Glutamatergic neuron (in vitro differentiated cells): ENCODE measurements around the gene ATP2C2. TPM values are rescaled to one million over a fixed set of nuclear protein-coding genes. Genes with fewer than 3 reads are reported as not detected.
A peak's percentile ranks its signal among the peaks of the same experiment; 100 is the strongest.

Experiments
- DNase-seq: peaks from one replicate; pipeline ENCODE4 v3.0.0; 2022
- H3K27ac Mint-ChIP-seq: one replicate; pipeline ENCODE4 v1.8.0; 2020; ENCODE audit warnings: mild to moderate bottlenecking, mixed read lengths, inconsistent platforms; ENCODE audit not compliant: unreplicated experiment
- H3K27me3 Mint-ChIP-seq: one replicate; pipeline ENCODE4 v1.8.0; 2020; ENCODE audit warnings: mild to moderate bottlenecking, moderate library complexity, mixed read lengths, inconsistent platforms; ENCODE audit not compliant: unreplicated experiment
- H3K36me3 Mint-ChIP-seq: one replicate; pipeline ENCODE4 v1.8.0; 2020; ENCODE audit warnings: mild to moderate bottlenecking, mixed read lengths, inconsistent platforms; ENCODE audit not compliant: unreplicated experiment
- H3K4me1 Mint-ChIP-seq: one replicate; pipeline ENCODE4 v1.8.0; 2020; ENCODE audit warnings: mild to moderate bottlenecking, low read depth, mixed read lengths, inconsistent platforms; ENCODE audit not compliant: unreplicated experiment
- H3K4me3 Mint-ChIP-seq: one replicate; pipeline ENCODE4 v1.8.0; 2020; ENCODE audit warnings: mild to moderate bottlenecking, mixed read lengths, inconsistent platforms; ENCODE audit not compliant: unreplicated experiment
- H3K9me3 Mint-ChIP-seq: one replicate; pipeline ENCODE4 v1.8.0; 2020; ENCODE audit warnings: mild to moderate bottlenecking, moderate library complexity, mixed read lengths, inconsistent platforms; ENCODE audit not compliant: unreplicated experiment
- total RNA-seq: library from RNA; stranded (reverse); fragmentation: NEBNext Ultra II Directional; extraction: Animal tissue kit (Norgen Biotek cat#: 25700); gene quantifications from one replicate; pipeline ENCODE4 v1.2.1, GENCODE V29; 2021; ENCODE audit not compliant: unreplicated experiment
- TF ChIP-seq, protein P1 (sequence below): fragments of 200-600 bp; sonication (generic); IDR thresholded peaks from one replicate; pipeline ENCODE4 v1.5.0; 2021; ENCODE audit not compliant: partially characterized antibody, unreplicated experiment

ATP2C2 gene
- total RNA-seq, 1 donor from 2014 or later = not detected

DNA sequence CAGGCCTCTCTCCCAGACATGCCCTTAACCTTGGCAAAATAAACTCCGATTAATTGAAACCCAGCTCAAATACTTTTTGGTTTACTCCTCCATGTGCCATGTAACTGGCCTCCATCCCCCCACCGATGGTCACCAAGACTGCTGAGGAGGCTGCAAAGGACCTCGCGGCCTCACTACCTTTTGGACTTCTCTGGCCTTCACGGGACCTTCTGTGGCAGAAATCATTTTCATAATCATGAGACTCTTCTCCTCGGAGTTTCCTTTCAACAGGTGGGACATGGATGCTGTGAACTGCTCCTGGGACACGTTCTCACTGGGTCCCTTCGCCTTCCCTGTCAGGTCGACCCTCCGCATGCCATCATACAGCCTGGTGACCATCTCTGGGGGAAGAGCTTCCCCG is 127.2 kb downstream of the ATP2C2 start:
- Mint-ChIP-seq H3K27me3 (peaks cover 2% of the 10 kb centered on the region), H3K36me3 (peaks cover 42% of the 10 kb centered on the region), H3K9me3 (peaks cover 1% of the 10 kb centered on the region), H3K4me1 (peaks cover 13% of the 10 kb centered on the region), H3K27ac (no peak overlapping the region), H3K4me3 (no peak overlapping the region)
- no peak for DNase-seq
- TF ChIP-seq, protein P1, sequence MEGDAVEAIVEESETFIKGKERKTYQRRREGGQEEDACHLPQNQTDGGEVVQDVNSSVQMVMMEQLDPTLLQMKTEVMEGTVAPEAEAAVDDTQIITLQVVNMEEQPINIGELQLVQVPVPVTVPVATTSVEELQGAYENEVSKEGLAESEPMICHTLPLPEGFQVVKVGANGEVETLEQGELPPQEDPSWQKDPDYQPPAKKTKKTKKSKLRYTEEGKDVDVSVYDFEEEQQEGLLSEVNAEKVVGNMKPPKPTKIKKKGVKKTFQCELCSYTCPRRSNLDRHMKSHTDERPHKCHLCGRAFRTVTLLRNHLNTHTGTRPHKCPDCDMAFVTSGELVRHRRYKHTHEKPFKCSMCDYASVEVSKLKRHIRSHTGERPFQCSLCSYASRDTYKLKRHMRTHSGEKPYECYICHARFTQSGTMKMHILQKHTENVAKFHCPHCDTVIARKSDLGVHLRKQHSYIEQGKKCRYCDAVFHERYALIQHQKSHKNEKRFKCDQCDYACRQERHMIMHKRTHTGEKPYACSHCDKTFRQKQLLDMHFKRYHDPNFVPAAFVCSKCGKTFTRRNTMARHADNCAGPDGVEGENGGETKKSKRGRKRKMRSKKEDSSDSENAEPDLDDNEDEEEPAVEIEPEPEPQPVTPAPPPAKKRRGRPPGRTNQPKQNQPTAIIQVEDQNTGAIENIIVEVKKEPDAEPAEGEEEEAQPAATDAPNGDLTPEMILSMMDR = no peak

DNA sequence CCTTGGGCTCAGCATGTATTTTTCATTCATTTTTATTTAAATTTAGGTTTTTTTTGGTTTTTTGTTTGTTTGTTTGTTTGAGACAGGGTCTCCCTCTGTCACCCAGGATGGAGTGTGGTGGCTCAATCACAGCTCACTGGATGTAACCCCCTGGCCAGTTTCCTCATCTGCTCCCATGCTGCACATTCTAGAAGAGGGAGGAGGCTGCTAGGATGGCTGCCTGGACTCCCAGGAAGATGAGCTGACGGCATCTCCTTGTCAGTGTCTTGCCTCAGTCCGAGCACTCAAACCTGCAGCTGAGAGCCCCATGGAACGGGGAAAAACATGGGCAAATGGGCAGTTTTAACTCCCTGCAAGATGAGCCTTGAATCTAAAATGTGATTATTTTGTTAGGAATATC is 128.7 kb downstream of the ATP2C2 start:
- peaks cover 2% of the 10 kb centered on the region for H3K27me3 Mint-ChIP-seq
- peaks cover 1% of the 10 kb centered on the region for H3K9me3 Mint-ChIP-seq
- peaks cover 13% of the 10 kb centered on the region for H3K4me1 Mint-ChIP-seq
- DNase-seq = no peak
- H3K27ac Mint-ChIP-seq = no peak overlapping the region
- TF ChIP-seq, protein P1 = no peak
- H3K4me3 Mint-ChIP-seq = no peak overlapping the region
- peaks cover 36% of the 10 kb centered on the region for H3K36me3 Mint-ChIP-seq

DNA sequence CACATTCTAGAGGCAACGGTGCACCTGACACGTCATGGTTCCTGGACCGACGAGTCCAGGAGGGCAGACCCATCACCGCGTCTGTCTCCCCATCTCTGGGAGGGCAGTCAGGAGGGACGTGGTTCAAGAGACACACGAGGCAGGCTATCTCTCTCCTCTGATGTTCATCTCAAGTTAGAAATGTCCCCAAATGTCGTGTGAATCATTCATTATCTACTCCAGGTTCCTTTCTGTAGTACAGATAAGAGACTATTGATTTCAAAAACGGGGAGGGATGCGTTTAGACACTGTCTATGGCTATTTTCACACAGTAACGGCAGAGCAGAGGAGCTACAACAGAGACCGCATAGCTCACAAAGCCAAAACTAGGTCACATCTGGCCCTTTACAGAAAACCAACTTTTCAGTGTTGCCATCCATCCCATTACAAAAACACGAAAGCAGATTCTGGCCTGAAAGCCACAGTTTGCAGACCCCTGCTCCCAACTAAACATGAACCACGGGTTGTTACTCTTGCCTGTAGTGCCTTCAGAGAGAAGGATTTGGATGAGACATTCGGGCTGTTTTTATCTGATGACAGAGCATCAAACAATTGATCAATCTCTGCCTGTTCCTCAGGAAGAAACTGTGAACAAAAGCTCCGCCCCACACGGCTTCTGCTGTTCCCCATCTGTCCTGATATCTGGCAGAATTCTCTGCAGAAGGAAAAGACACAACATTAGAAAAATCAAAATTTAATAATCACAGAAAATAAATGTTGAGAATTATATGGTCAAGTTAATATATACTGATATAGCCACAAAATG is 129.3 kb downstream of the ATP2C2 start:
- Mint-ChIP-seq H3K9me3 (peaks cover 1% of the 10 kb centered on the region), H3K36me3 (peaks cover 36% of the 10 kb centered on the region), H3K4me1 (peaks cover 13% of the 10 kb centered on the region), H3K27ac (peak overlapping the region; percentile 18), H3K4me3 (no peak overlapping the region), H3K27me3 (peaks cover 2% of the 10 kb centered on the region)
- no peak for DNase-seq
- TF ChIP-seq, protein P1 = no peak

DNA sequence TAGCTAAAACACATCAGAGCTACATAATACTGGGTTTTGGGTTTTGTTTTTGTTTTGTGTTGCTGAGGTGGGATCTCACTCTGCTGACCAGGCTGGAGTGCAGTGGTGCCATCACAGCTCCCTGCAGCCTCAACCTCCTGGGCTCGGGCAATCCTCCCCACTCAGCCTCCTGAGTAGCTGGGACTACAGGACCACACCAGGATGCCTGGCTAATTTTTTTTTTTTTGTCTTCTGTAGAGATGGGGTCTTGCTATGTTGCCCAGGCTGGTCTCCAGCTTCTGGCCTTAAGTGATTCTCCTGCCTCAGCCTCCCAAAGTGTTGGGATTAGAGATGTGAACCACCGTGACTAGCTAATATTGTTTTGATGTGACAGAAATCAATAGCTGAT is 129.9 kb downstream of the ATP2C2 start:
- H3K4me1 Mint-ChIP-seq = peaks cover 13% of the 10 kb centered on the region
- DNase-seq = no peak
- TF ChIP-seq, protein P1 = no peak
- peaks cover 2% of the 10 kb centered on the region for H3K27me3 Mint-ChIP-seq
- no peak overlapping the region for H3K4me3 Mint-ChIP-seq
- peaks cover 31% of the 10 kb centered on the region for H3K36me3 Mint-ChIP-seq
- peaks cover 3% of the 10 kb centered on the region for H3K9me3 Mint-ChIP-seq
- peak overlapping the region; percentile 12 for H3K27ac Mint-ChIP-seq

DNA sequence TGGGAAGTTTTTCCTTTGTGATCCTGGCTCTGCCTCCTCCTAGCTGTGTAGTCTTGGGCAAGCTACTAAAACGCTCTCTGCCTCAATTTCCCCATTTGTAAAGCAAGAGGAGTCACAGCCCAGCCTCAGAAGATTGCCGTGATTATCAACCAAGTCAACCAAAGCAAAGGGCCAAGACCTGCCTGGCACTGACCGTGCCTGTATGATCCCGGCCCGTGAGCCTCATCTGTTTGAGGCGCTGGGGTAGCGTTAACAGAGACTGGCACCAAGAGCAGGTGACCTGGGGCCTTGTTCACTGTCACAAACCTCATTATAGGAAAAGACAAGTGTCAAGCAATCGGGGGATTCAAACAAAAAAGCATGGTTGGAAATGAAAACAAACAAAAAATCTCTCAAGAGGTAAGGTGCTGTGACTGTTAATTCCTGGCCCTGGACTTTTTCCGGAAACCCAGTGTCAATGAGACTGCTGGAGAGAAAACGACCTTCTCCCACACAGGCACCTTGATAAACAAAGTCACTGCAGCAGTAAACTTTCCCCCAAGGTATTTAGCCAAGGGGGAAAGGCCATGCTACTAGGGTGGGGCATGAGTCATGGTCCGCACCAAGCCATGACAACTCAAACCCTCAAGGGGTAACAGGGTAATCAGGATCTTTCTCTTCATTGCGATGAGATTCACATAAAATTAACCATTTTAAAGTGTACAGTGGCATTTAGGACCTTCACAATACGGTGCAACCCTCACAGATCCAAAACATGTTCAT is 130.7 kb downstream of the ATP2C2 start:
- DNase-seq = no peak
- Mint-ChIP-seq H3K36me3 (peaks cover 26% of the 10 kb centered on the region), H3K9me3 (peaks cover 3% of the 10 kb centered on the region), H3K27me3 (peaks cover 2% of the 10 kb centered on the region), H3K27ac (no peak overlapping the region), H3K4me1 (peaks cover 14% of the 10 kb centered on the region), H3K4me3 (no peak overlapping the region)
- TF ChIP-seq, protein P1 = no peak
